ENCODE results near the gene PLA2G2F. TPM values are rescaled to one million over a fixed set of nuclear protein-coding genes. Genes with fewer than 3 reads are reported as not detected.

Gene PLA2G2F
- polyA plus RNA-seq, 2 of the 4 experiments (the other 2 are of a cell fraction), result not detected

- no peak for TF ChIP-seq HMGXB4 (CRISPR knock-in tag; IDR thresholded peaks at IDR 0.05; ENCODE audit: borderline replicate concordance)
- no peak for TF ChIP-seq SMC3 (IDR thresholded peaks at IDR 0.05)
- no peak for TF ChIP-seq RNF2 (IDR thresholded peaks at IDR 0.05; ENCODE audit: borderline replicate concordance, low read depth)
Observed at GRCh38 chr1:20182415-20182814, 43.3 kb downstream of the PLA2G2F start (continued).

GRCh38 chr1:20183035-20183434, 43.9 kb downstream of the PLA2G2F start:
- ATAC-seq, result no peak
- no peak overlapping the region for H3K4me3 ChIP-seq
- ChIA-PET POLR2A (no interaction called here), CTCF (interaction anchor here (1.2 to 2.1 kb wide), 3 partner anchors 12 to 265 kb away, joined by 3 to 8 read pairs (median 5); no protein-coding TSS in a partner anchor)
- 0 out of 3 replicates have a peak, but pooled peaks cover 3% of the 10 kb centered on the region for H3K4me1 ChIP-seq
- no peak for FAIRE-seq
- no peaks in the 10 kb centered on the region for H3K9me3 ChIP-seq
- H3K27ac ChIP-seq, result 0 out of 6 replicates have a peak overlapping the region, but pooled peaks of 1 of the 2 experiments have one; percentile 18
- no peak for TF ChIP-seq RCOR1 (IDR thresholded peaks at IDR 0.05; ENCODE audit: low read depth, low read length)
- TF ChIP-seq HMGXB4 (CRISPR knock-in tag; IDR thresholded peaks at IDR 0.05; ENCODE audit: borderline replicate concordance), result no peak
- TF ChIP-seq TP53 (CRISPR knock-in tag; IDR thresholded peaks at IDR 0.05), result no peak
- TF ChIP-seq HOXA7 (CRISPR knock-in tag; IDR thresholded peaks at IDR 0.05), result no peak
- TF ChIP-seq JUNB (IDR thresholded peaks at IDR 0.05), result no peak
- no peak for TF ChIP-seq CBX8 (IDR thresholded peaks at IDR 0.05)
- no peak for TF ChIP-seq E2F6 (IDR thresholded peaks at IDR 0.05; ENCODE audit: borderline replicate concordance, low read depth)
- no peak for TF ChIP-seq KDM5A (IDR thresholded peaks at IDR 0.05)
- TF ChIP-seq JUN (IDR thresholded peaks at IDR 0.05), result no peak
- TF ChIP-seq KDM1A (IDR thresholded peaks at IDR 0.05; ENCODE audit: low read depth), result no peak
- no peak for TF ChIP-seq MAZ (IDR thresholded peaks at IDR 0.05; ENCODE audit: borderline replicate concordance, low read depth, low read length)
- TF ChIP-seq MAX (IDR thresholded peaks at IDR 0.05), result no peak
- TF ChIP-seq ATOH8 (CRISPR knock-in tag; IDR thresholded peaks at IDR 0.05; ENCODE audit: low read depth), result no peak
- TF ChIP-seq CBX2 (IDR thresholded peaks at IDR 0.05; ENCODE audit: borderline replicate concordance, low read depth), result no peak
- TF ChIP-seq RNF2 (IDR thresholded peaks at IDR 0.05; ENCODE audit: borderline replicate concordance, low read depth), result no peak
- no peak for TF ChIP-seq CTCF (IDR thresholded peaks at IDR 0.05)
- WGBS (ENCODE audit: missing lambda C conversion rate), result 57% methylated on average over 7 of the region's 10 CpGs
- DNase-seq (ENCODE audit: low read depth in 1 of 2, low spot score in 1 of 2), result no peak
- H3K4me2 ChIP-seq, result no peak overlapping the region
